Hepatocyte (in vitro differentiated cells): ENCODE data around the gene OMA1. TPM values are rescaled to one million over a fixed set of nuclear protein-coding genes. Genes with fewer than 3 reads are reported as not detected.
"Not testable (repeated sequence)": the region's sequence is repeated elsewhere in the genome, so short reads cannot be mapped to it uniquely, and the experiment has no call there.

Source experiments
- DNase-seq: peaks from one replicate; pipeline ENCODE4 v3.0.0-alpha.2; 2016; ENCODE audit warnings: low spot score
- H2AFZ ChIP-seq: fragments of 200-600 bp; sonication (generic); 2 replicates; pipeline ENCODE4 v1.6.0; 2016; ENCODE audit warnings: antibody characterized with exemption, mild to moderate bottlenecking
- H3K27ac ChIP-seq: fragments of 200-600 bp; sonication (generic); 2 replicates; pipeline ENCODE4 v1.5.1; 2016; ENCODE audit warnings: mild to moderate bottlenecking
- H3K27me3 ChIP-seq: fragments of 200-600 bp; sonication (generic); 2 replicates; pipeline ENCODE4 v1.6.1; 2016
- H3K36me3 ChIP-seq: fragments of 200-600 bp; sonication (generic); replicated peaks from 2 replicates; pipeline ENCODE4 v1.5.1; 2016; ENCODE audit warnings: low read depth; ENCODE audit not compliant: insufficient read depth
- H3K4me1 ChIP-seq: fragments of 200-600 bp; sonication (generic); 2 replicates; pipeline ENCODE4 v1.5.1; 2016; ENCODE audit warnings: mild to moderate bottlenecking, moderate library complexity; ENCODE audit not compliant: insufficient read depth
- H3K4me2 ChIP-seq: fragments of 200-600 bp; sonication (generic); 2 replicates; pipeline ENCODE4 v1.6.0; 2016
- H3K4me3 ChIP-seq: fragments of 200-600 bp; sonication (generic); 2 replicates; pipeline ENCODE4 v1.5.1; 2016; ENCODE audit warnings: mild to moderate bottlenecking
- H3K79me2 ChIP-seq: fragments of 200-600 bp; sonication (generic); 2 replicates; pipeline ENCODE4 v1.6.0; 2017; ENCODE audit warnings: mild to moderate bottlenecking
- H3K9me2 ChIP-seq: fragments of 200-600 bp; sonication (generic); replicated peaks from 2 replicates; pipeline ENCODE4 v1.6.0; 2017; ENCODE audit warnings: mild to moderate bottlenecking; ENCODE audit not compliant: insufficient read depth
- H3K9me3 ChIP-seq: fragments of 200-600 bp; sonication (generic); 2 replicates; pipeline ENCODE4 v1.5.1; 2016; ENCODE audit warnings: low read depth, mild to moderate bottlenecking
- H4K20me1 ChIP-seq: fragments of 200-600 bp; sonication (generic); 2 replicates; pipeline ENCODE4 v1.6.0; 2016; ENCODE audit warnings: mild to moderate bottlenecking; ENCODE audit not compliant: insufficient read depth, poor library complexity, severe bottlenecking
- CTCF ChIP-seq: fragments of 200-600 bp; sonication (generic); IDR thresholded peaks from 2 replicates; pipeline ENCODE4 v1.5.1; 2016; ENCODE audit warnings: antibody characterized with exemption, mild to moderate bottlenecking; ENCODE audit not compliant: poor library complexity
- EZH2 ChIP-seq: fragments of 200-600 bp; sonication (generic); IDR thresholded peaks from 2 replicates; pipeline ENCODE4 v1.6.1; 2016; ENCODE audit warnings: antibody characterized with exemption, mild to moderate bottlenecking, borderline replicate concordance
- EZH2phosphoT487 ChIP-seq: fragments of 200-600 bp; sonication (generic); IDR thresholded peaks from one replicate; pipeline ENCODE4 v1.6.1; 2018; ENCODE audit warnings: antibody characterized with exemption, mild to moderate bottlenecking, low read depth, moderate library complexity; ENCODE audit not compliant: unreplicated experiment, severe bottlenecking
- WGBS: methylation state at CpG from one replicate; pipeline ENCODE4 v1.1.6; 2016; ENCODE audit warnings: low lambda C conversion rate; ENCODE audit errors: missing lambda C conversion rate; 5-methylcytosine and 5-hydroxymethylcytosine counted together
- polyA plus RNA-seq: library from polyadenylated mRNA; unstranded; fragments of >200 nt; fragmentation: Nextera tagmentation; extraction: Ambion mirVana; gene quantifications from 2 replicates; pipeline ENCODE4 v1.2.1, GENCODE V29; 2016
- total RNA-seq: library from RNA; depleted of rRNA; stranded (reverse); fragments of >200 nt; gene quantifications from 2 replicates; pipeline ENCODE4 v1.2.3, GENCODE V29; 2014

OMA1 gene
- total and polyA plus RNA-seq, 2 experiments from 2014 or later = 19.7 to 36.0 TPM

GRCh38 chr1:58561633-58562032, 15.1 kb upstream of the OMA1 start:
- 74% methylated on average over 6 of the region's 6 CpGs for WGBS
- Histone ChIP-seq H3K27ac (no peak overlapping the region), H3K4me1 (no peaks in the 10 kb centered on the region)

GRCh38 chr1:58555393-58555792, 8.9 kb upstream of the OMA1 start:
- TF ChIP-seq EZH2phosphoT487 = no peak
- no peak for TF ChIP-seq EZH2
- no peak for TF ChIP-seq CTCF
- no peaks in the 10 kb centered on the region for H4K20me1 ChIP-seq
- no peaks in the 10 kb centered on the region for H3K27me3 ChIP-seq
- H3K79me2 ChIP-seq = no peaks in the 10 kb centered on the region
- no peaks in the 10 kb centered on the region for H3K9me2 ChIP-seq
- H3K9me3 ChIP-seq = no peaks in the 10 kb centered on the region
- H3K4me1 ChIP-seq = no peaks in the 10 kb centered on the region
- H2AFZ ChIP-seq = no peak overlapping the region
- H3K4me3 ChIP-seq = no peak overlapping the region
- WGBS = 93% methylated on average over 1 of the region's 1 CpG
- DNase-seq = no peak
- no peak overlapping the region for H3K4me2 ChIP-seq
- no peaks in the 10 kb centered on the region for H3K36me3 ChIP-seq
- H3K27ac ChIP-seq = no peak overlapping the region

More at GRCh38 chr1:58561633-58562032, 15.1 kb upstream of the OMA1 start:
- H3K36me3 ChIP-seq = no peaks in the 10 kb centered on the region
- no peaks in the 10 kb centered on the region for H4K20me1 ChIP-seq
- no peak overlapping the region for H3K4me2 ChIP-seq
- no peak for TF ChIP-seq EZH2phosphoT487
- no peak for TF ChIP-seq CTCF
- no peak for TF ChIP-seq EZH2
- H3K79me2 ChIP-seq = no peaks in the 10 kb centered on the region
- DNase-seq = no peak
- no peaks in the 10 kb centered on the region for H3K27me3 ChIP-seq
- no peaks in the 10 kb centered on the region for H3K9me3 ChIP-seq
- H3K9me2 ChIP-seq = no peaks in the 10 kb centered on the region
- no peak overlapping the region for H3K4me3 ChIP-seq
- H2AFZ ChIP-seq = no peak overlapping the region

- DNase-seq = no peak
- H3K9me3 ChIP-seq = no peaks in the 10 kb centered on the region
- no peaks in the 10 kb centered on the region for H3K27me3 ChIP-seq
- WGBS = 67% methylated on average over 9 of the region's 9 CpGs
- TF ChIP-seq CTCF (no peak), EZH2 (no peak), EZH2phosphoT487 (no peak)
- H3K79me2 ChIP-seq = no peaks in the 10 kb centered on the region
- no peak overlapping the region for H3K4me2 ChIP-seq
- H3K27ac ChIP-seq = no peak overlapping the region
- no peak overlapping the region for H3K4me3 ChIP-seq
- H2AFZ ChIP-seq = no peak overlapping the region
- no peaks in the 10 kb centered on the region for H4K20me1 ChIP-seq
- H3K4me1 ChIP-seq = peaks cover 10% of the 10 kb centered on the region
- no peaks in the 10 kb centered on the region for H3K36me3 ChIP-seq
- H3K9me2 ChIP-seq = no peaks in the 10 kb centered on the region
Observed at GRCh38 chr1:58551186-58552140, 4.9 kb upstream of the OMA1 start.

GRCh38 chr1:58549291-58549690, 2.8 kb upstream of the OMA1 start:
- not testable (repeated sequence) for H4K20me1 ChIP-seq, H3K9me3 ChIP-seq, H3K9me2 ChIP-seq, DNase-seq, H3K4me3 ChIP-seq, H3K27me3 ChIP-seq, H2AFZ ChIP-seq, H3K79me2 ChIP-seq, H3K36me3 ChIP-seq
- Histone ChIP-seq H3K4me2 (peak overlapping the region; percentile 58), H3K27ac (peak overlapping the region; percentile 52), H3K4me1 (peaks cover 16% of the 10 kb centered on the region)
- WGBS = 22% methylated on average over 6 of the region's 6 CpGs
